22Rv1 (cell line): Measurements from ENCODE around the gene MELK.

ENCODE experiments used
- ZFX ChIP-seq: fragments of 450-650 bp; IDR thresholded peaks from 2 replicates; pipeline ENCODE4 v1.6.1; 2017; ENCODE audit warnings: antibody characterized with exemption, borderline replicate concordance
- TF ChIP-seq, protein P1 (sequence below): fragments of 450-650 bp; IDR thresholded peaks from 2 replicates; pipeline ENCODE4 v1.5.1; 2017; ENCODE audit warnings: mild to moderate bottlenecking

DNA sequence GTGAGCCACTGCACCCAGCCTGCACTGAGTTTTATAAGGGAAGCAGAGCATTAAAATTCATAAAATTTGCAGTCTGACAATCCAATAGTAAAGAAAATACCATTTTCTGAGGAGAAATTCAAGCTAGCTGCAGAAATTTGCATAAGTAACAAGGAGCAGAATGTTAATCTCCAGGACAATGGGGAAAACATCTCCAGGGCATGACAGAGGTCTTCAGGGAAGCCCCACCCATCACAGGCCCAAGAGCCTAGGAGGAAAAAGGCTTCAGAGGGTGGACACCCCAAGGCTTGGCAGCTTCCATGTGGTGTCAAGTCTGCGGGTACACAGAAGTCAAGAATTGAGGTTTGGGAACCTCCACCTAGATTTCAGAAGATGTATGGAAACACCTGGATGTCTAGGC, 37.6 kb upstream of the MELK start:
- TF ChIP-seq, protein P1, sequence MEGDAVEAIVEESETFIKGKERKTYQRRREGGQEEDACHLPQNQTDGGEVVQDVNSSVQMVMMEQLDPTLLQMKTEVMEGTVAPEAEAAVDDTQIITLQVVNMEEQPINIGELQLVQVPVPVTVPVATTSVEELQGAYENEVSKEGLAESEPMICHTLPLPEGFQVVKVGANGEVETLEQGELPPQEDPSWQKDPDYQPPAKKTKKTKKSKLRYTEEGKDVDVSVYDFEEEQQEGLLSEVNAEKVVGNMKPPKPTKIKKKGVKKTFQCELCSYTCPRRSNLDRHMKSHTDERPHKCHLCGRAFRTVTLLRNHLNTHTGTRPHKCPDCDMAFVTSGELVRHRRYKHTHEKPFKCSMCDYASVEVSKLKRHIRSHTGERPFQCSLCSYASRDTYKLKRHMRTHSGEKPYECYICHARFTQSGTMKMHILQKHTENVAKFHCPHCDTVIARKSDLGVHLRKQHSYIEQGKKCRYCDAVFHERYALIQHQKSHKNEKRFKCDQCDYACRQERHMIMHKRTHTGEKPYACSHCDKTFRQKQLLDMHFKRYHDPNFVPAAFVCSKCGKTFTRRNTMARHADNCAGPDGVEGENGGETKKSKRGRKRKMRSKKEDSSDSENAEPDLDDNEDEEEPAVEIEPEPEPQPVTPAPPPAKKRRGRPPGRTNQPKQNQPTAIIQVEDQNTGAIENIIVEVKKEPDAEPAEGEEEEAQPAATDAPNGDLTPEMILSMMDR: no peak
- no peak for TF ChIP-seq ZFX
